PC-3 (cell line): ENCODE results near the gene TMEM82.

Source experiments
- CTCF ChIP-seq: fragments of 300-600 bp; sonication (generic); conservative IDR thresholded peaks from 2 replicates; pipeline ENCODE4 v1.5.1; 2017; ENCODE audit warnings: antibody characterized with exemption, low read depth, mild to moderate bottlenecking, low read length
- EZH2 ChIP-seq: fragments of 300-600 bp; sonication (generic); IDR thresholded peaks from one replicate; pipeline ENCODE4 v1.6.1; 2017; ENCODE audit warnings: antibody characterized with exemption, mild to moderate bottlenecking, low read length; ENCODE audit not compliant: unreplicated experiment
- EZH2phosphoT487 ChIP-seq: fragments of 300-600 bp; sonication (generic); IDR thresholded peaks from 2 replicates; pipeline ENCODE4 v1.6.1; 2018; ENCODE audit warnings: mild to moderate bottlenecking, antibody characterized with exemption, low read length, borderline replicate concordance

DNA sequence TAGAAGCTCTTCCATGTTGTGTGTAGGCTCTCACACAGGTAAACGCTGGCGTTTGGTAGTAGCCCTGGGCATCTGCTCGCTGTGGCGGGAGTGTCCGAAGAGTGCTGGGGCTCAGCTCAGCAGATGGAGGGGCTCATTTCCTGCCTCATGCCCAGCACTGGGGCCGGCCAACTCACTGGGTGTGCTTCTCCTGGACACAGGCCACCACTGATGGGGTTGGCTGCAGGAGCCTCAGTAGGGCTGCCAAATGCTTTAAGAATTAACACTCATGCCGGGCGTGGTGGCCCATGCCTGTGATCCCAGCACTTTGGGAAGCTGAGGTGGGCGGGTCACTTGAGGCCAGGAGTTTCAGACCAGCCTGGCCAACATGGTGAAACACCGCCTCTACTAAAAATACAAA, 44.3 kb downstream of the TMEM82 start:
- TF ChIP-seq EZH2phosphoT487 (no peak), EZH2 (no peak), CTCF (no peak)
